GM12801 (cell line): Measurements from ENCODE around the gene MFNG.

Source experiments
- TF ChIP-seq, protein P1 (sequence below): IDR thresholded peaks from one replicate; pipeline ENCODE4 v1.5.1; 2011; ENCODE audit warnings: control low read depth; ENCODE audit not compliant: insufficient read length; ENCODE audit errors: extremely low read depth

MFNG gene

DNA sequence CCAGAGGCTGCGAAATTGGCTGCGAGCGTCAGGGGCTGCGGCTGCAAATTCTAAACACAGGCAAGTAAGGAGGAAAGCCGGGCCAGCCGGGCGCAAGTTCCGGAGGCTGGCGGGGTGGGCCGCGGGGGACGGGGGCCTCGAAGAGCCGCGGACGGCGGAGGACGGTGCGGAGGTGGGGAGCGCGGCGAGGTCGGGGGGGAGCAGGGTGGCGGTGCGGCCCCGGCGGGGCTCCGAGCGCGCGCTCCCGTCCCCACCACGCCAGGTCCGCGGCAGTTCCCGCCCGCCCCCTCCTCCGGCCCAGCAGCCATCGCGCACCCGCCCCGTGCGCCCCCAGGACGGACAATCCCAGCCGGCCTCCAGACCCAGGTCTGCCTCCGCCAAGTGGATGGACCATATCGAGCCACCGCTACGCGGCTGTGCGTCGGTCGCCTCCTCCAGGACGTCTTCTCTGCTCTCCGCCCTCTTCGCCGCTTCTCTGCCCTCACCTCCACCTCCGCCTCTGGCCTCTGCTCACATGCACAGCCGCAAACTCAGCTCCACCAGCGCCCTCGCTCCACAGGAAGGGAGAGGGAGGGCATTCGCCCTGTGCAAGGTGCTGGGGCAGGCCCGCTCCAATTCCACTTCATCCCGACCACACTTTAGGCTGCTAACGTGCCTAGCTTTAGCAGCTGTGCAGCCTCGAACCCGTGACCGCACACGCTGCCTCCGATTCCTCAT, 66.1 kb downstream of the MFNG start:
- TF ChIP-seq, protein P1, sequence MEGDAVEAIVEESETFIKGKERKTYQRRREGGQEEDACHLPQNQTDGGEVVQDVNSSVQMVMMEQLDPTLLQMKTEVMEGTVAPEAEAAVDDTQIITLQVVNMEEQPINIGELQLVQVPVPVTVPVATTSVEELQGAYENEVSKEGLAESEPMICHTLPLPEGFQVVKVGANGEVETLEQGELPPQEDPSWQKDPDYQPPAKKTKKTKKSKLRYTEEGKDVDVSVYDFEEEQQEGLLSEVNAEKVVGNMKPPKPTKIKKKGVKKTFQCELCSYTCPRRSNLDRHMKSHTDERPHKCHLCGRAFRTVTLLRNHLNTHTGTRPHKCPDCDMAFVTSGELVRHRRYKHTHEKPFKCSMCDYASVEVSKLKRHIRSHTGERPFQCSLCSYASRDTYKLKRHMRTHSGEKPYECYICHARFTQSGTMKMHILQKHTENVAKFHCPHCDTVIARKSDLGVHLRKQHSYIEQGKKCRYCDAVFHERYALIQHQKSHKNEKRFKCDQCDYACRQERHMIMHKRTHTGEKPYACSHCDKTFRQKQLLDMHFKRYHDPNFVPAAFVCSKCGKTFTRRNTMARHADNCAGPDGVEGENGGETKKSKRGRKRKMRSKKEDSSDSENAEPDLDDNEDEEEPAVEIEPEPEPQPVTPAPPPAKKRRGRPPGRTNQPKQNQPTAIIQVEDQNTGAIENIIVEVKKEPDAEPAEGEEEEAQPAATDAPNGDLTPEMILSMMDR = no peak

DNA sequence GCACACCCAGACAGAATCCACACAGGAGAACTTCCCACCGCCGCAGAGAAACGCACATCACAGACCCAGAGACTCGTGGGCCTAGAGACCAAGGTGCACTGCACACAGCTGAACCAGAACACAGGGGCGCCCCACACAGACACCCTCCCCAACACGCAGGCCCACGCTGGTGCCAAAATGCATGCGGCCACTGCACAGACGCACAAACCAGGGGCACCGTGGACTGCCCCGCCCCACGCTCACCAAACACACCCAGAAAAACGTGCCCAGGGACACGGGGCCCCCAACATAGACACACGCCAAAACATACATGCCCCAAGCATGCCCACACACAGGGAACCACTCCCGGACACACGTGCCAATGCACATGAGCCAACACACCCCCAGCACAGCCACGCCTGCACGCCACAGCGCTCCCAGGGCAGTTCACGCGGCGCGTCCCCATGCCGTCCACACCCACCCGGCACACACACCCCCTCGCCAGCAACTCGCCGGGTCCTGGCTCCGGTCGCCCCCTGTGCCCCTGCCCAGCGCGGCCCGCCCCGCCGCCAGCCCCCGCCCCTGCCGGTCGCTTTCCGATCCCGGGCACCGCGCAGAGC, 66.7 kb downstream of the MFNG start:
- TF ChIP-seq, protein P1 = no peak
